ENCODE measurements around the gene MRPL1.

The MRPL1 gene

DNA sequence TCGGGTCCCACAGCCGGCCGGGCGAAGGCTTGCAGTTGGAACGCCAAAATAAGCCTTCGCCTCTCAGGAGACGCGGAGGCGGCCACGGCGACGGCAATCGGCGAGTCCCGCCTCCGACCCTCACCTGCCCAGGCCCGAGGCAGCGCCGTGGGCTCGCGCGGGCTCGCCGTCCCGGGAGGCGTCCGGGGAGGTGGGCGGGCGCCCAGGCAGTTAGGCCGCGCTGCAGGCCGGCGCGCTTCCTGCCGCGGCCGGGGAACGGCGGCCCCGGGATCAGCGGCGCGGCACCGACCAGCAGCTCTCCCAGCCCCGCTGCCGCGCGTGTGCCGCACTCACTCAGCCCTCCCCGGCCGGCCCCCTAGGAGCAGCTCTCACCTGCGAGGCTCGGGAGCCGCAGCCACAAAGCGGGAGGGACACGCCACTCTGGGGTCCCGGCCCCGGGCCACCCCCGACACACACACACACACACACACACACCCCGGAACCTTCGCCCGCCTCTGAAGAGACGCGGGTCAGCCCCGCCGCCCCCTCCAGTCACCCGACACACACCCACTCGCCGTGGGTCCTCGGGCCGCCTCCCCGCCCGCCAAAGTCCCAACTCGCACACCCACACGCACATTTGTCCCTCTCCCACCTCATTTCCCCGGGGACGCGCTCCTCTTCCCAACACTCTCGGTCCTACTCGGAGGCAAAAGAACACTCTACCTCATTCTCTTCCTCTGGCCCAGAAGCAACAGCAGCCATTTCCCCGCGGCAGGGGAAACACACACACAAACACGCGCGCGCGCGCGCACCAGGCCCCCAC is 43.8 kb upstream of the MRPL1 start, which contains the start of gene CNOT6L:
Gene CNOT6L (minus strand): TSS at position 767 of the 802 bp plus-strand sequence. CDS start 60 bp downstream, at position 707.
- H3K4me3 ChIP-seq (ENCODE audit: low read depth, low read length), result peak within 1 kb of the TSS; percentile 86
- TF ChIP-seq, protein P1, sequence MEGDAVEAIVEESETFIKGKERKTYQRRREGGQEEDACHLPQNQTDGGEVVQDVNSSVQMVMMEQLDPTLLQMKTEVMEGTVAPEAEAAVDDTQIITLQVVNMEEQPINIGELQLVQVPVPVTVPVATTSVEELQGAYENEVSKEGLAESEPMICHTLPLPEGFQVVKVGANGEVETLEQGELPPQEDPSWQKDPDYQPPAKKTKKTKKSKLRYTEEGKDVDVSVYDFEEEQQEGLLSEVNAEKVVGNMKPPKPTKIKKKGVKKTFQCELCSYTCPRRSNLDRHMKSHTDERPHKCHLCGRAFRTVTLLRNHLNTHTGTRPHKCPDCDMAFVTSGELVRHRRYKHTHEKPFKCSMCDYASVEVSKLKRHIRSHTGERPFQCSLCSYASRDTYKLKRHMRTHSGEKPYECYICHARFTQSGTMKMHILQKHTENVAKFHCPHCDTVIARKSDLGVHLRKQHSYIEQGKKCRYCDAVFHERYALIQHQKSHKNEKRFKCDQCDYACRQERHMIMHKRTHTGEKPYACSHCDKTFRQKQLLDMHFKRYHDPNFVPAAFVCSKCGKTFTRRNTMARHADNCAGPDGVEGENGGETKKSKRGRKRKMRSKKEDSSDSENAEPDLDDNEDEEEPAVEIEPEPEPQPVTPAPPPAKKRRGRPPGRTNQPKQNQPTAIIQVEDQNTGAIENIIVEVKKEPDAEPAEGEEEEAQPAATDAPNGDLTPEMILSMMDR (IDR thresholded peaks at IDR 0.05; ENCODE audit: low read depth, low read length), result no peak
- no peak for TF ChIP-seq MYC (IDR thresholded peaks at IDR 0.05; ENCODE audit: low read depth, low read length)
- no peak for TF ChIP-seq POLR2A (IDR thresholded peaks at IDR 0.05; ENCODE audit: extremely low read depth, insufficient read length)
- TF ChIP-seq, protein P2, sequence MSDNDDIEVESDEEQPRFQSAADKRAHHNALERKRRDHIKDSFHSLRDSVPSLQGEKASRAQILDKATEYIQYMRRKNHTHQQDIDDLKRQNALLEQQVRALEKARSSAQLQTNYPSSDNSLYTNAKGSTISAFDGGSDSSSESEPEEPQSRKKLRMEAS (IDR thresholded peaks at IDR 0.05; ENCODE audit: low read depth, low read length), result no peak
- DNase-seq (ENCODE audit: low read depth), result peak; percentile 77

DNA sequence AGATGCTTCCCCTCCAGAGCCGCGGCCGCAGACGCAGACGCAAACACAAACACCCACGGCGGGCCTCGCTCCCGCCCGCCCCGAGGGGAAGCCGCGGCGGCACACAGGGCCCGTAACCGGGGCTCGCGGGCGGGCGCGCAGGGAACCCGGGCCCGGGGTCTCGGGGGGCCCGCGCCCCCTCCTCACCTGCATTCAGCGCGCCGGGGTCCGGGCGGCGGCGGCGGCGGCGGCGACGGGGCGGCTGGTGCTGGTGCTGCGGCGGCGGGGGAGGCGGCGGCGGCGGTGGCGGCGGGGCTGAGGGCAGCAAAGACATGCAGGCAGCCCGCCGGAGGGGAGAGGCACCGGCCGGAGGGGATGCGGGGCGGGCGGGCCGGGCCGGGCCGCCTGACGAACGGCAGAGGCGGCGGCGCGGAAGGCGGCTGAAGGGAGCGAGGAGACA is 43.2 kb upstream of the MRPL1 start:
- TF ChIP-seq POLR2A (IDR thresholded peaks at IDR 0.05; ENCODE audit: extremely low read depth, insufficient read length) (no peak), MYC (IDR thresholded peaks at IDR 0.05; ENCODE audit: low read depth, low read length) (no peak)
- TF ChIP-seq, protein P2 (IDR thresholded peaks at IDR 0.05; ENCODE audit: low read depth, low read length), result no peak
- TF ChIP-seq, protein P1 (IDR thresholded peaks at IDR 0.05; ENCODE audit: low read depth, low read length), result no peak
- DNase-seq (ENCODE audit: low read depth), result no peak
- peak overlapping the region; percentile 86 for H3K4me3 ChIP-seq (ENCODE audit: low read depth, low read length)

DNA sequence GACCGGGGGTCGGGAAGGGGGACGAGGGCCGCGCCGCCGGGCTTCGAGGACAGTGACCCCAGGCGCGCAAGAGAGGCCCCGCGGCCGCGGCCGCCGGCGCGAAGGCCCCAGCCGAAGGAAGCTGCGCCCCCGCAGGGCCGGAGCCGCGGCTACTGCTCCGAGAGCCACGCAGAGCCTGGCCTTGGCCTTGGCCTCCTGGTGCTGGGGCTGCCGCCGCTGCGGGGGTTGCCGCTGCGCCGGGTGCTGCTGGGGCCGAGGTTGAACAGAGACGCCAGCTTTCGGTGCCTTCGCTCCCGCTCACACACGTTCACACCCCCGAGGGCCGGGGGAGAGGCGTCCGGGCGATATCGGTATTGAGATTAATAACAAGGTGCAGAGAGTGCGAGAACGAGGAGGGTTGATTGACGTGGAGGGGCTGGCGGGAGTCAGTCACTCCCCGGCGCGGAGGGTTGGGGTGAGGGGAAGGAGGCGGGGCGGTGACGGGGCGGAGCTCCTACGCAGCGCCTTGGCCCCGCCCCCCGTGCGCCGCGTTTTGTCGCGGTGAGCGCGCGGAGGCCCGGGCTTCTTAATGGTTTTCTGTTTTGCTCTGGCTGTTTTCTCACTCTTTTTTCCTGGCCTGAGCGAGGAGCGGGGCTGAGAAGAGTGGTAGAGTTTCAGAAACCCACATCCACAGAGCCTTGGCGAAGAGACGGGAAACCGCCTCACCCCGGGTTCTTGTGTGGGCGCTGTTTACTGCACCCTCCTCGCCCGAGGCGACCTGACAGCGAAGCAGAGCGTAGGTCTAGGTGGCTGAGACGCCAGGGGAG is 42.6 kb upstream of the MRPL1 start:
- TF ChIP-seq POLR2A (IDR thresholded peaks at IDR 0.05; ENCODE audit: extremely low read depth, insufficient read length) (peak; percentile 76), MYC (IDR thresholded peaks at IDR 0.05; ENCODE audit: low read depth, low read length) (no peak)
- TF ChIP-seq, protein P2 (IDR thresholded peaks at IDR 0.05; ENCODE audit: low read depth, low read length), result no peak
- TF ChIP-seq, protein P1 (IDR thresholded peaks at IDR 0.05; ENCODE audit: low read depth, low read length), result no peak
- DNase-seq (ENCODE audit: low read depth), result peak; percentile 93
- H3K4me3 ChIP-seq (ENCODE audit: low read depth, low read length), result peak overlapping the region; percentile 84

DNA sequence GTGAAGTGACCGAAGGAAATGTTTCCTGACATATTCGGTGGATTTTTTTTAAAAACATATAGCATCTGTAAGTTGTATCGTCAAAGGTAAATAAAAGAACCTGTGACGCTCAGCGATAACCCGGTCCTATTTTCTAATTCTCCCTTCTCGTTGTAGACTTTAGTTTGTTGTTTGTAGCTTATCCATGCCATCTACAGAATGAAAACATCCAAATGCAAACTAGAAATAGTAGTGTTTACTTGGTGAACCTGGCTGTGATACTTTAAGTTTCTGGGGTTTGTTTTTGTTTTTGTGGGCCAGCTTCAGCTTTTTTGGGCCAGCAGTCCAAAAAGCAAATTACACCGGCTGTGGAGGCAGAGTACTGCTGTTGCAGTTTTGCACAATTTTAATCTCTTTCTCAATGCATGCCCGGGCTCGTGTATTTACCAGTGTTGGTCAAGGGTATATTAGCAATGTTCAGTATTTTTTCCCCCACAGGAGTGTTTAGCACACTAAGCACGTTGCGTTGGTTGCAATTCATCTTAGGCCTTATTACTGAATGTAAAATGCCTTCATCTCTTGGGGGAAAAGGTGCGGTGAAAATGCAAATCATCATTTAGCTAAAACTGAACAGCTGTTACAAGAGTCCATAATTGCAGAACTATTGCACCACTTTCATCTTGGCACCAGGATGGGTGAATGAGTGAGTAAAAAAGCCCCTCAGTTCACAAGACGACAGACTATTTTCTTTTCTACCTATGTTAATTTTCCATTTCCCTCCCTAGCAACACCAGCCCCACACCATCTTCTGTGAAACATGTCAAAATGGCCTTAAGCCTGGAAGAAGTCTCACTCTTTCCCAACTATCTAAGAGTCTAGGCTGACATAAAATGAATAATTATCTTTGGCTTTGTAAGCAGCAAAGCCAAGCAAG is 41.7 kb upstream of the MRPL1 start:
- peak overlapping the region; percentile 84 for H3K4me3 ChIP-seq (ENCODE audit: low read depth, low read length)
- TF ChIP-seq POLR2A (IDR thresholded peaks at IDR 0.05; ENCODE audit: extremely low read depth, insufficient read length), result no peak
- TF ChIP-seq, protein P1 (IDR thresholded peaks at IDR 0.05; ENCODE audit: low read depth, low read length), result no peak
- no peak for TF ChIP-seq MYC (IDR thresholded peaks at IDR 0.05; ENCODE audit: low read depth, low read length)
- TF ChIP-seq, protein P2 (IDR thresholded peaks at IDR 0.05; ENCODE audit: low read depth, low read length), result 0 out of 2 replicates have a peak, but pooled peaks have one; percentile 8
- DNase-seq (ENCODE audit: low read depth), result peak; percentile 45

DNA sequence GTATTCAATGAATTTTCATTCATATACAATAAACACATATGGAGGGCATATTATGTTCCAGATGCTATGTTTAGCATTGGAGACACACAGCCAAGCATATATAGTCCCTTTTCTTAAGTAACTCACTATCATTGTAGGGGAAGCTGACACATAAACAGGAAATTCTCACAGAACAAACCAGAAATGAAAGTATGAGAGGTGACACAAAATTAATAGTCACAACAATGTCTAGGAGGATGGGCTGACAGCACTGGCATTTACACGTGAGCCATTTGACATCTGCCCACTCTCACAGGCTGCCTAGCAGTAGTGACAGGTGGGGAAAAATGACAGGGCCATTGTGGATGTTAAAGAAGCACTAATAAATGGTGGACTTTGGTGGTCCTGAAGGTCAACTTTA is 40.9 kb upstream of the MRPL1 start:
- peak; percentile 3 for DNase-seq (ENCODE audit: low read depth)
- no peak overlapping the region for H3K4me3 ChIP-seq (ENCODE audit: low read depth, low read length)
- TF ChIP-seq, protein P1 (IDR thresholded peaks at IDR 0.05; ENCODE audit: low read depth, low read length), result no peak
- TF ChIP-seq, protein P2 (IDR thresholded peaks at IDR 0.05; ENCODE audit: low read depth, low read length), result no peak

All from NB4 (cell line).